COLO829 (cell line): ENCODE results near the gene ZNF385D.

ENCODE experiments used
- DNase-seq: peaks from one replicate; pipeline ENCODE4 v3.0.0; 2012; ENCODE audit warnings: low spot score

ZNF385D gene

DNA sequence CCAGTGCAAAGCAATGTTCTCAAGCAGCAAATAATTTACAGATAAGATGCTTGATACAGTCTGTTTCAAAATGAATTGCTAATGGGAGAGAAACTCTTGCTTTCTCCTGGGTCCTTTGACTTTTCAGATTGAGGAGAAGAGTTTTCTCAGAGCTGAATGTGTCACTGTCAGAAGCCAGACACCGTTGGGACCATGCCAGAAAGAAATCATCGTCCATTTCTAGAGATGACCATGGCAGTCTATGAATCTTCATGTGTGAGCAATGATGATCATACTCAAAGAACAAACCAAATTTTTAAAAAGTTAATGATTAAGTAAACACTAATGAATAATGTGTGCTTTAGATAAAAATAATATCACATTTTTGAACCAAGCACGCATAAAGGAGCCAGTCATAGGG is 77.6 kb downstream of the ZNF385D start:
- DNase-seq = no peak

GRCh38 chr3:21672303-21672702 is 78.7 kb downstream of the ZNF385D start:
- DNase-seq = no peak

GRCh38 chr3:21670386-21670785 is 80.6 kb downstream of the ZNF385D start:
- no peak for DNase-seq

- no peak for DNase-seq
Observed at GRCh38 chr3:21668012-21668411, 83.0 kb downstream of the ZNF385D start.

DNA sequence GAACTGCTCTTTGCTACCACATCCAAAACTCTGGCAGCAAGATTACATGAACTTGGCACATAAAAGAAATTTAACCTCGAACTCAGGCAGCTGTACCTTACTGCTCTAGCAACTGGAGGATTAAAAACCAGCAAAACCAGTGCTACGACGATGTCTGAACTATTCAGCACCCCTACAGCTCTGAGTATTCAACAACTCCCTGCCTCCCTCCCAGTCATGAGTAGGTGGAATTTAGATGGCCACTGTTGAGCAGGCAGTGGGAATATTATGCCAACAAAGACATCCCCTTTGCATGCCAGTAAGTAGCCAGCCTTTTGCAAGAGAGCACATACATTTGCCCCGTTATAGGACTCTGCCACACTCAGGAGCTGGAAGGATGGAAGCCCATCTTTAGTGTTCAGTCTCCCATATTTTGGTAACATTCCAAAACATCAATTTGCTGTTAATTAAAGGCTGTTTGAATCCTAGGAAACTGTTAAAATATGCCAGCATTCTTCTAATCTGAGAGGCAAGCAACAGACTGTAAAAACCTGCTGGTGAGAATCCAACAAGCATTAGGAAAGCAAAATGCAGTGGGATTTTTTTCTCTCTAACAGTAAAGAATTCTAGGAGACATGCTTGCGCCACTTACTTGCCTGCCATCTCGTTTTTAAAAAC is 85.4 kb downstream of the ZNF385D start:
- no peak for DNase-seq

GRCh38 chr3:21664996-21665395 is 86.0 kb downstream of the ZNF385D start:
- no peak for DNase-seq

DNA sequence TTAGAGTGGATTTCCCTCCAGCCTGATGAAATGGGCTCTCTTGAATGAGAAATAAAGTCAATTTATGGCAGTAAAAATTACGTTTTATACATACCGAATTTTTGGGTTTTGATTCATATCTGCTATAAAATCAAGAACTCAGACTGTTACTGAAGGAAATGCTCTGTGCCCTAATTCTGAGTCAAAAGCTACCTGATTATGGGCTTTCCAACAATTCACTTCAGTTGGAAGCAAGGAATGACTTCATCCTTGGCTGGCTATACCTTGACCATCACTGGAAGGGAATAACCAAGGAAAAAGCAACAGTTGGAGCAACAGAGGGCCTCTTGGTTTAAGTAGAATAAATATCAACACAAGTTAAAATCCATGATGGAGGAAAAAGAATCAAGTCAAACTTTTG is 88.6 kb downstream of the ZNF385D start:
- no peak for DNase-seq

- no peak for DNase-seq
Observed at GRCh38 chr3:21654662-21655061, 96.3 kb downstream of the ZNF385D start.

DNA sequence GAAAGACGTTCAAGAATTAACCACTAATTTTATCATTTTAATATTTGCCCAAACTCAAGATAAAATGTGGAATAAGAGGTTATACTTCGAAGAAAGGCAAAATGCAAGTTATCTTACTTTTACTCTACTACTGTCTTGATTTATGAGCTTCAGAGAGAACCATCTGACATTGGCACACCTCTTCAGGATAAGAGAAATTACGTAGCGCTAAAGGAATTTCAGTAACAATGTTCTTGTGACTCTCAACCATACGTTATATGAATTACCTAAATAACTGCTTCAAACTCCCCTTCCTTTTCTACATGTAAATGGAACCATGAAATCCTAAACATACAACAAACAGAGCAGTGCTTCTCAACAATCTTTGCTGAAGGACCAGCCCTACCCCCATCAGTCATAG is 96.8 kb downstream of the ZNF385D start:
- DNase-seq = no peak

DNA sequence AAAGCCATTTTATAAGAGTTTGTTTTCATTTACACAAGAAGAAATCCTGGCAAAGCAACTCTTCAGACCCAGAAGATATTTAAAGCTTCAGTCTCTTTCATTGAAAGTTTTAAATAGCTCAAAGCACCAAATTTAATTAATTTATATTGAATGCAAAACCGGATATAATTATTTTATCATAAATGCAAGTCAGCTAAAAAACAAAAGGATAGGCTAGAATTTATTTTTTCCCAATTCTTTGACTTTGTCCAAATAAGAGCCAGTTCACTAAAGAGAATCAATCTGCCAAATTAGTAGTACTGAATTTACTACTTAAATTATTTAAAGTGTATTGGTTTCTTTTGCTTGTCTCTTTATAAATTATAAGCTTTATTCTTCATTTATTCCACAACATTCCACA is 101.5 kb downstream of the ZNF385D start:
- DNase-seq = no peak

GRCh38 chr3:21647961-21648360 is 103.0 kb downstream of the ZNF385D start:
- no peak for DNase-seq

DNA sequence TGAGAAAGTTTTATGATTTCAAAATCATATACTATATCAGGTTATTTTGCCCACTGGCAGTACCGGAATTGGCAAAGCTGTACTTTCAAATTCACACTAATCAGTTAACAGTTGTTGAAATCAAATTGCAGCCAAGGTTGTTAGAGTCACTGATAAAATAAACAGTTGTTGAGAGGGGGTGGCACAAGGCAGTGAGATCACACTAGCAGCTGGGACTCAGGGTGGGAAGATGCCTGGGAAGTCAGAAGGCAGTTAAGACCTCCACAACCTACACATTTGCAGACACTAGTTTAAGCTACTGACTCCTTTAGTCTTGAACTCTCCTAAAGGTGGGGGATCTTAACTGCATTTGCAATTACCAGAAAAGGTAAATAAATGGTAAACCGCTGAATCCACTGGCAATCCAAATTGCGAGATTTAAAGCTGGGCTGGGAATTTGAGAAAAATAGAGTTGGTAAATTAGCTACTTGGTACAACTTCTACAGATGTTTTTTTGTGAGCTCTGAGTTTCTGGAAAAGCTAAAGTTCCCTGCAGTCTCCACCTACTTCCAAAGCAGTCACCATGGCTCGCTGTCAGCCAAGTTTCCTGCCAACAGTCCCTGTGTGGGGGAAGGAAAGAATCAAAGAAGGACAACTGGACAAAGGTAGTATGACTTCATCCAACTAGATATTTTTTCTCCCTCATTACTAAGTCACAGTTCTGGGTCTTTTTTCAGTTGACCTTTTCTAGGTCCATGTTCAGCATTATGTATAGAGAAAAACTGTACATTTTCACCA is 105.7 kb downstream of the ZNF385D start:
- DNase-seq = no peak

DNA sequence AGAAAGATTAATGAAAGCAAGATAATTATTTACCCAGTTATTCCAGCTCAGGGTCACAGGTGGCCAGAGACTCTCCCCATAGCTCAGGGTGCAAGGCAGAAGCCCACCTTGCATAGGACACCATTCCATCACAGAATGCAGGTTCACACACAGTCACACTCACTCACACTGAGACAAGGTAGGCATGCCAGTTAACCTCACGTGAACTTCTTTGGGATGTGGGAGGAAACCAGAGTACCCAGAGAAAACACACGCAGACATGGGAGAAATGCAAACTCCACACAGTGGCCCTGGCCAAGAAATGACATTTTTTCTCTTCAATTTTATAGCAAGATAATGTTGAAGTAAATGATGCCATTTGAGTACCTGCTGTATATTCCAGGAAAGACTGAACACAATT is 106.7 kb downstream of the ZNF385D start:
- no peak for DNase-seq

GRCh38 chr3:21643752-21644151 is 107.3 kb downstream of the ZNF385D start:
- DNase-seq = no peak

- DNase-seq = no peak
Observed at GRCh38 chr3:21642433-21642832, 108.6 kb downstream of the ZNF385D start.

DNA sequence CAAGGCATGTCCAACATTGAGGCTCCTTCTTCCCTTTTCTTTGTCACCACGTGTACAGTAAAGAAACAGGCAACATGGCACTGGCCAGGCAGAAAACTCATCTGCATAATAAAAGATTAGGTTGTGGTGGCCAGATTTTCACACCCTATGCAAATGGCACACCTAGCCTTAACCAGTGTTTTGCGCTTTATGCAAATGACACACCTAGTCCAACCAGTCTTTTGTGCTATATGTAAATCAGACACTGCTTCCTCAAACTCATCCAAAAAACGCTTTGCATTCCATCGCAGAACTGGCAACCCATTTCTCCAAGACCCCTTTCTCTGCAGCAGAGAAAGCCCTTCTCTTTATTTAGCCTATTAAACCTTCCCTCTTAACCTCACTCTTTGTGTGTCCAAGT is 109.1 kb downstream of the ZNF385D start:
- DNase-seq = no peak

- DNase-seq = no peak
Observed at GRCh38 chr3:21638488-21638887, 112.5 kb downstream of the ZNF385D start.

DNA sequence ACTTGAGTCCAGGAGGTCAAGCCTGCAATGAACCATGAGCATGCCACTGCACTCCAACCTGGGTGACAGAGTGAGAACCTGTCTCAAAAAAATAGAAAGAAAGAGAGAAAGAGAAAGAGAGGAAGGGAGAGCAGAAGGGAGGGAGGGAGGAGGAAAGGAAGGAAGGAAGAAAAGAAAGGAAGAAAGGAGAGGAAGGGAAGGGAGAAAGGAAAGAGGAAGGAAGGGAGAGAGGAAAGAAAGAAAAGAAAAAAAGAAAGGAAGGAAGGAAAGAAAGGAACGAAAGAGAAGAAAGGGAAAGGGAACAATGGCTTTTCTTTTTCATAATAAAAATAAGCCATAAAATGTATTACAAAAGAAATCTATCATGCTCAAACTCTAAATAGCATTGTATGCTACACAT is 116.9 kb downstream of the ZNF385D start:
- DNase-seq = no peak

DNA sequence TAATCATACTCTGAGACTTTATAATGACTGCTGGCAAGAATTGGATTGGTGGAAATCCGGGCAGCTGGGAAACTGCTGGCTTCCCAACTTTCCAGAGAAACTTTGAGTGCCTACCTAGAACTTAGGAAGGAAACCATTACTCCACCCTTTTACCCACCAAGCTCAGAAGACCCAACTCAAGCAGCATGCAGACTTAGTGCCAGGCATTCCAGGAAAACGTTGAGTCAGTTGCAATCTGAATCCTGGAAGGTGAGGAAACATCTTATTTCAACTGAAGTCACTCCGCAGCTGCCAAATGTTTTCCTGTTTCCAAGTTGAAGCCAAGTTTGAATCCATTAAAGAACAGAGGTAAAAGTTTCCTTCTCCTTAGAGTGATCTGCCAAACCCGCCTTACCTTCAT is 126.5 kb downstream of the ZNF385D start:
- no peak for DNase-seq

DNA sequence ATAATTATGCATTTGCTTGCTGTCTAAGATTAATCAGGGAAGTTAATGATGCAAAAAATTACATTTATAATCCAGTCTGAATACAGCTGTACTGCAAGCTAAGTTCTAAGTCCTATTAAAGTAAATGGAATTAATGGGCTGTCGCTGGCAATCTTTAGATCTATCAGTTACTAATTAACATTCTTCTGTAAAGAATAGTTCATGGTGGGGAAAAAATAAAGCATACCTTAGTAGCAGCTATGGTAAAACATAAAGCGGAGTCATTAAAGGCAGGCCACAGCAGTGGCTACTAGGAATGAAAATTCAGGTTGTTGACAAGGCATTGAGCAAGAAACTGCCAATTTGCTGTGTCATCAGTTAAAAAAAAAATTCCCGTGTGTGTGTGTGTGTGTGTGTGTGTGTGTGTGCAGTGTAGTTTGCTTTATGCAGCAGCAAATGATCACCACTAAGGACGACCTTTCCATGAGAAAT is 129.8 kb downstream of the ZNF385D start:
- DNase-seq = no peak

GRCh38 chr3:21620511-21621155 is 130.4 kb downstream of the ZNF385D start:
- no peak for DNase-seq

- DNase-seq = no peak
Observed at GRCh38 chr3:21618695-21619094, 132.3 kb downstream of the ZNF385D start.

DNA sequence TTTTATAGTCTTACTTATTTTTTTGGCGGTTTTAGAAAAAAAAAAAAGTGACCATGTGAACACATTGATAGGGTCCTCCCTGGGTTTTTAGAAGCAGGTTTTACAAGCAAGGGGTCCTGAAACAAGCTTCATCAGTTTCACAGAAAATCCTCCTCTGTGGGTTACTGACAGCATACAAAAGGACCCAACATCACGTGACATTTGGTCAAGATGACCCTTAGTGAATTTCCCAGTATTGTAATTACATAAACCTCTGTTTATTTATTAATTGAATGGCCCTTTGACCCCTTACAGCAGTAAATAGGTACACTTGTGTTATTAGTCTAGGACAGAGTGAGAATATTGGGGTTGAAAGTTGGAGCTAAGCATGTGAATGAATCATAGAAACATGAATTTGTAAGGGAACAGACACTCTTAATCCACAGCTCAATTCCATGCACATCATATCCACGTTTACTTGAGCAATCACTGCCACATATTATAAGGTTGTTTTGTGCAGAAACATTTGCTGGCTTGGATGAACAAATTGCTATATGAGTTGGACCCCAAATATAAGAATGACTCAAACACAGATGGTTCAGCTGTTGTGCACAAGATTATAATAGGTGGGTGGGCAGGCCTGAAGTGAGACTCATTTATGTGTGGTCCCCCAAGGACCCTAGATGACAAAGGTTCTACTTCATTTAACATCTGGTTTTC is 137.5 kb downstream of the ZNF385D start:
- DNase-seq = no peak
